Large intestine (tissue), 3 donors: ENCODE results near the gene PYDC2. TPM values are rescaled to one million over a fixed set of nuclear protein-coding genes. Genes with fewer than 3 reads are reported as not detected.
"Not testable (repeated sequence)": the region's sequence is repeated elsewhere in the genome, so short reads cannot be mapped to it uniquely, and the experiment has no call there.

Experiments
- DNase-seq, 2 donors: peaks; one replicate each; pipeline versions ENCODE4 v3.0.0 to v3.0.0-alpha.2; 2013
- H3K27ac ChIP-seq: one replicate; pipeline ENCODE4 v1.5.1; 2013; ENCODE audit warnings: low read length
- H3K27me3 ChIP-seq: 2 replicates; pipeline ENCODE4 v1.6.1; 2013; ENCODE audit warnings: low read length; ENCODE audit not compliant: control insufficient read depth, insufficient read depth
- H3K36me3 ChIP-seq: 2 replicates; pipeline ENCODE4 v1.6.1; 2013; ENCODE audit warnings: low read length; ENCODE audit not compliant: control insufficient read depth, insufficient read depth
- H3K4me1 ChIP-seq: one replicate; pipeline ENCODE4 v1.6.1; 2013; ENCODE audit warnings: low read length; ENCODE audit not compliant: control insufficient read depth, insufficient read depth
- H3K4me3 ChIP-seq: one replicate; pipeline ENCODE4 v1.5.1; 2013; ENCODE audit warnings: low read length
- H3K9me3 ChIP-seq: one replicate; pipeline ENCODE4 v1.6.1; 2013; ENCODE audit warnings: mild to moderate bottlenecking, low read depth, low read length, moderate library complexity; ENCODE audit not compliant: control insufficient read depth
- WGBS: methylation state at CpG from one replicate; pipeline ENCODE4 v1.1.5; 2013; ENCODE audit warnings: low lambda C conversion rate; ENCODE audit not compliant: insufficient coverage; 5-methylcytosine and 5-hydroxymethylcytosine counted together
- polyA plus RNA-seq: library from polyadenylated mRNA; unstranded; fragments of 120-200 nt; gene quantifications from one replicate; pipeline ENCODE4 v1.2.1, GENCODE V29; 2013

Gene PYDC2
- polyA plus RNA-seq, 1 donor: not detected

- H3K27me3 ChIP-seq: no peaks in the 10 kb centered on the region
- no peaks in the 10 kb centered on the region for H3K4me1 ChIP-seq
- WGBS: 35% methylated on average over 2 of the region's 3 CpGs
Observed at GRCh38 chr3:191455257-191455952, 5.6 kb upstream of the PYDC2 start.

GRCh38 chr3:191460360-191460759, 603 bp upstream of the PYDC2 start:
- DNase-seq: no peak
- no peaks in the 10 kb centered on the region for H3K36me3 ChIP-seq
- H3K27me3 ChIP-seq: no peaks in the 10 kb centered on the region
- H3K4me3 ChIP-seq: no peak overlapping the region
- 92% methylated on average over 2 of the region's 2 CpGs for WGBS
- H3K4me1 ChIP-seq: no peaks in the 10 kb centered on the region
- H3K27ac ChIP-seq: no peak overlapping the region
- H3K9me3 ChIP-seq: no peaks in the 10 kb centered on the region

More at GRCh38 chr3:191455257-191455952, 5.6 kb upstream of the PYDC2 start:
- Histone ChIP-seq H3K36me3 (no peaks in the 10 kb centered on the region), H3K4me3 (no peak overlapping the region), H3K27ac (no peak overlapping the region), H3K9me3 (no peaks in the 10 kb centered on the region)
- no peak for DNase-seq

- no peaks in the 10 kb centered on the region for H3K27me3 ChIP-seq
- H3K36me3 ChIP-seq: no peaks in the 10 kb centered on the region
- H3K4me1 ChIP-seq: no peaks in the 10 kb centered on the region
- no peaks in the 10 kb centered on the region for H3K9me3 ChIP-seq
- H3K27ac ChIP-seq: no peak overlapping the region
- H3K4me3 ChIP-seq: no peak overlapping the region
- DNase-seq: no peak
Observed at GRCh38 chr3:191470080-191470479, 9.1 kb downstream of the PYDC2 start.

GRCh38 chr3:191470545-191470944, 9.6 kb downstream of the PYDC2 start:
- Histone ChIP-seq H3K27ac (no peak overlapping the region), H3K4me3 (no peak overlapping the region), H3K27me3 (no peaks in the 10 kb centered on the region), H3K36me3 (no peaks in the 10 kb centered on the region), H3K9me3 (no peaks in the 10 kb centered on the region), H3K4me1 (no peaks in the 10 kb centered on the region)
- 80% methylated on average over 1 of the region's 2 CpGs for WGBS
- no peak for DNase-seq

GRCh38 chr3:191473661-191474198, 12.8 kb downstream of the PYDC2 start:
- Histone ChIP-seq H3K9me3 (no peaks in the 10 kb centered on the region), H3K4me1 (no peaks in the 10 kb centered on the region), H3K27me3 (no peaks in the 10 kb centered on the region), H3K36me3 (no peaks in the 10 kb centered on the region), H3K27ac (no peak overlapping the region), H3K4me3 (no peak overlapping the region)
- WGBS: 100% methylated on average over 2 of the region's 4 CpGs
- DNase-seq: no peak

GRCh38 chr3:191476066-191476772, 15.3 kb downstream of the PYDC2 start:
- Histone ChIP-seq H3K4me3 (no peak overlapping the region), H3K4me1 (no peaks in the 10 kb centered on the region), H3K9me3 (no peaks in the 10 kb centered on the region), H3K27me3 (no peaks in the 10 kb centered on the region), H3K36me3 (no peaks in the 10 kb centered on the region), H3K27ac (no peak overlapping the region)
- WGBS: 13% methylated on average over 1 of the region's 4 CpGs
- DNase-seq: peak in 1 of 2 donors; percentile 7

GRCh38 chr3:191483994-191484393, 23.0 kb downstream of the PYDC2 start:
- H3K4me3 ChIP-seq, H3K27me3 ChIP-seq, H3K9me3 ChIP-seq, H3K27ac ChIP-seq, H3K4me1 ChIP-seq, DNase-seq, H3K36me3 ChIP-seq: not testable (repeated sequence)
- no CpG with 5 or more reads among the region's 2 CpGs for WGBS

- Histone ChIP-seq H3K27me3 (no peaks in the 10 kb centered on the region), H3K27ac (no peak overlapping the region), H3K4me3 (no peak overlapping the region), H3K4me1 (no peaks in the 10 kb centered on the region), H3K9me3 (no peaks in the 10 kb centered on the region), H3K36me3 (no peaks in the 10 kb centered on the region)
- DNase-seq: no peak
- no CpG with 5 or more reads among the region's 3 CpGs for WGBS
Observed at GRCh38 chr3:191484461-191484860, 23.5 kb downstream of the PYDC2 start.

- no CpG with 5 or more reads among the region's 1 CpG for WGBS
- no peaks in the 10 kb centered on the region for H3K27me3 ChIP-seq
- no peaks in the 10 kb centered on the region for H3K9me3 ChIP-seq
- no peak overlapping the region for H3K4me3 ChIP-seq
- H3K4me1 ChIP-seq: no peaks in the 10 kb centered on the region
- no peak for DNase-seq
- no peaks in the 10 kb centered on the region for H3K36me3 ChIP-seq
- no peak overlapping the region for H3K27ac ChIP-seq
Observed at GRCh38 chr3:191492601-191493000, 31.6 kb downstream of the PYDC2 start.

GRCh38 chr3:191493336-191493735, 32.4 kb downstream of the PYDC2 start:
- no peaks in the 10 kb centered on the region for H3K27me3 ChIP-seq
- no peaks in the 10 kb centered on the region for H3K36me3 ChIP-seq
- no peak overlapping the region for H3K4me3 ChIP-seq

More at GRCh38 chr3:191493336-191493735, 32.4 kb downstream of the PYDC2 start:
- no peak for DNase-seq
- Histone ChIP-seq H3K4me1 (no peaks in the 10 kb centered on the region), H3K9me3 (no peaks in the 10 kb centered on the region), H3K27ac (no peak overlapping the region)
